ENCODE results near the gene HSD17B7.
A peak's percentile ranks its signal among the peaks of the same experiment; 100 is the strongest.

DNA sequence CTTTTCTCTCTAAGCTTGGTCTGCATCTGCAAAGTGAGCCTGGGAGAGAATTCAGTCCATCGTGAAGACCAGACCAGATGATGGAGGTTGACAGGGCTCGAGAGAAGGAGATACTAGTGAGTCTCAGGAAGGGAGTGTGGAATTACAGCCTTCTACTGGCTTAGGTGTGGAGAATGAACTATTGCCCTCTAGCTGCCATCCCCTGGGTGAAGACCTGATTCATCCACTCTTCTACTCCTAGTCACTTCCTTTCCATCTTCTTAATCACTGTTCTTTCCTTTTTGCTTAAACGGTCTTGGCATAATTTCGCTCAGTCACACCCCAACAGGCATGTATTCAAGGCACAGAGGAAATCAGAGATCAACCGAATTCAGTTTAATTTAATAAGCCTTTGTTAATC, 34.0 kb upstream of the HSD17B7 start:
- TF ChIP-seq SP1 (IDR thresholded peaks at IDR 0.05; ENCODE audit: low read depth, low read length), result no peak
- peak in 1 of 3 experiments; percentile 34; a peak in 1 of 4 replicates for TF ChIP-seq CTCF (IDR thresholded peaks at IDR 0.05; ENCODE audit: control extremely low read depth in 1 of 3, insufficient read depth in 1 of 3, low read depth in 1 of 3, low read length in 3 of 3)
